ENCODE results near the gene ESAM.
A peak's percentile ranks its signal among the peaks of the same experiment; 100 is the strongest.

Gene ESAM, protein sequence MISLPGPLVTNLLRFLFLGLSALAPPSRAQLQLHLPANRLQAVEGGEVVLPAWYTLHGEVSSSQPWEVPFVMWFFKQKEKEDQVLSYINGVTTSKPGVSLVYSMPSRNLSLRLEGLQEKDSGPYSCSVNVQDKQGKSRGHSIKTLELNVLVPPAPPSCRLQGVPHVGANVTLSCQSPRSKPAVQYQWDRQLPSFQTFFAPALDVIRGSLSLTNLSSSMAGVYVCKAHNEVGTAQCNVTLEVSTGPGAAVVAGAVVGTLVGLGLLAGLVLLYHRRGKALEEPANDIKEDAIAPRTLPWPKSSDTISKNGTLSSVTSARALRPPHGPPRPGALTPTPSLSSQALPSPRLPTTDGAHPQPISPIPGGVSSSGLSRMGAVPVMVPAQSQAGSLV

DNA sequence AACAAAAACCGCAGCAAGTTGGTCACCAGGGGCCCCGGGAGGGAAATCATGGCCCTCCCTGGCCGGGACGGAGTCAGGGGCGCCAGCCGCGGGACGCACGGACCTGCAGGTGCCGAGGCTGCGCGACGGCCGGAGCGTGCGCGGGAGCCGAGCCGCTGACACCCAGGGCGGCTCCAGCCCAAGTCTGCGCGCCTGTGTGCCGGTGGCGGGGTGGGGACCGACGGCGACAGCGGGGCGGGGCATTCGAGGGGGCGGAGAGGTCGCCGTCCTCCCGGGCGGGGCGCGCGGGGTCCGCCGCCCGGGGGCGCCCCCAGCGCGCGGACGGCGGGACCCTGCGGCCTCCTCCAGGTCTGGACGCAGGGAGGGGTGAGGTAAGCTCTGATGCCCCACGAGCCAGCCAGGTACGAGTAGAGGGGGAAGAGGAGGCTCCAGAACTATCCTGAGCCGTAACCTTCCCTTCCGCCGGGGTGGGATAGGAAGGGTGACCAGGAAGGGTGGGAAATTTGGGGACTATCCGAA is at the start of gene ESAM:
Gene ESAM (minus strand): TSS at position 186 of the 519 bp plus-strand sequence. CDS start 136 bp downstream, at position 50.
- no peaks in the 10 kb centered on the region for H3K9me2 ChIP-seq (replicated peaks; ENCODE audit: insufficient read depth, low read length)
- H3K79me2 ChIP-seq (ENCODE audit: low read length), result peaks cover 32% of the 10 kb centered on the region
- peak; percentile 81 for DNase-seq
- H3K4me3 ChIP-seq (ENCODE audit: low read length), result peak within 1 kb of the TSS; percentile 89
- no peaks in the 10 kb centered on the region for H4K20me1 ChIP-seq (ENCODE audit: insufficient read depth, low read length)
- H3K4me1 ChIP-seq (ENCODE audit: low read length), result peaks cover 22% of the 10 kb centered on the region
- TF ChIP-seq EZH2phosphoT487 (IDR thresholded peaks at IDR 0.05; ENCODE audit: low read length), result no peak
- H3K4me2 ChIP-seq (ENCODE audit: low read depth, low read length), result peak within 1 kb of the TSS; percentile 90
- H2AFZ ChIP-seq (ENCODE audit: low read length), result peak within 1 kb of the TSS; percentile 93
- H3F3A ChIP-seq (ENCODE audit: insufficient read depth, low read length), result peaks cover 25% of the 10 kb centered on the region
- H3K9me3 ChIP-seq (replicated peaks; ENCODE audit: insufficient read depth, low read length), result no peaks in the 10 kb centered on the region
- peak within 1 kb of the TSS; percentile 77; the same call in 1 of the 2 replicates for H3K27ac ChIP-seq (ENCODE audit: low read length)
- H3K27me3 ChIP-seq (replicated peaks; ENCODE audit: insufficient read depth, low read length), result no peaks in the 10 kb centered on the region
- peak within 1 kb of the TSS; percentile 72; the same call in 1 of the 2 replicates for H3K9ac ChIP-seq (ENCODE audit: low read length)
- no peaks in the 10 kb centered on the region for H3K36me3 ChIP-seq (replicated peaks; ENCODE audit: insufficient read depth, low read length)

DNA sequence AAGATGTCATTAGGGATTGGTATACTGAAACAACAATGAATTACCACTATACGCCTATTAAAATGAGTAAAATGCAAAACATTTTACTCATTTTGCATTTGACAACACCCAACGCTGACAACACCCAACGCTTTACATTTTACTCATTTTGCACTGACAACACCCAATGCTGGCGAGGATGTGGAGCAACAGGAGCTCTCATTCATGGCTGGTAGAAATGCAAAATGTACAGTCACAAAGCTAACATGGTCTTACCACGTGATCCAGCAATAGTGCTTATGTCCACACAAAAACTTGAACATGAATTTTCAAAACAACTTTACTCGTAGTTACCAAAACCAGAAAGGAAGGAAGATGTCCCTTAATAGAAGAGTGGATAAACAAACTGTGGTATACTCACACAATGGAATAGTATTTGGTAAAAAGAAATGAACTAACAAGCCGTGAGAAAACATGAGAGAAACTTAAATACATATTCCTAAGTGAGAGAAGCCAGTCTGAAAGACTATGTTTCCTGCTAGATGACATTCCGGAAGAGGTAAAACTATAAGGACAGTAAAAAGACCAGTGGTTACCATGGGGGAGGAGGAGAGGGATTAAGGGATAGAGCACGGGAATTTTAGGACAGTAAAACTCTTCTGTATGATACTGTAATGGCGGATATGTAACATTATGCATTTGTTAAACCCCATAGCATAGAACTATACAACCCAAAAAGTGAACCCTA is 49.5 kb upstream of the ESAM start:
- no peak for DNase-seq
- Histone ChIP-seq H3K4me2 (ENCODE audit: low read depth, low read length) (no peak overlapping the region), H3K4me3 (ENCODE audit: low read length) (no peak overlapping the region), H3K9ac (ENCODE audit: low read length) (no peak overlapping the region), H2AFZ (ENCODE audit: low read length) (no peak overlapping the region), H3K27me3 (replicated peaks; ENCODE audit: insufficient read depth, low read length) (no peaks in the 10 kb centered on the region), H3F3A (ENCODE audit: insufficient read depth, low read length) (no peaks in the 10 kb centered on the region), H3K4me1 (ENCODE audit: low read length) (no peaks in the 10 kb centered on the region), H3K9me3 (replicated peaks; ENCODE audit: insufficient read depth, low read length) (no peaks in the 10 kb centered on the region), H3K27ac (ENCODE audit: low read length) (no peak overlapping the region), H4K20me1 (ENCODE audit: insufficient read depth, low read length) (no peaks in the 10 kb centered on the region), H3K9me2 (replicated peaks; ENCODE audit: insufficient read depth, low read length) (no peaks in the 10 kb centered on the region), H3K79me2 (ENCODE audit: low read length) (no peaks in the 10 kb centered on the region), H3K36me3 (replicated peaks; ENCODE audit: insufficient read depth, low read length) (no peaks in the 10 kb centered on the region)
- TF ChIP-seq EZH2phosphoT487 (IDR thresholded peaks at IDR 0.05; ENCODE audit: low read length) (no peak), EZH2 (optimal IDR thresholded peaks at IDR 0.05; ENCODE audit: low read depth, low read length) (no peak)
- TF ChIP-seq, protein P1, sequence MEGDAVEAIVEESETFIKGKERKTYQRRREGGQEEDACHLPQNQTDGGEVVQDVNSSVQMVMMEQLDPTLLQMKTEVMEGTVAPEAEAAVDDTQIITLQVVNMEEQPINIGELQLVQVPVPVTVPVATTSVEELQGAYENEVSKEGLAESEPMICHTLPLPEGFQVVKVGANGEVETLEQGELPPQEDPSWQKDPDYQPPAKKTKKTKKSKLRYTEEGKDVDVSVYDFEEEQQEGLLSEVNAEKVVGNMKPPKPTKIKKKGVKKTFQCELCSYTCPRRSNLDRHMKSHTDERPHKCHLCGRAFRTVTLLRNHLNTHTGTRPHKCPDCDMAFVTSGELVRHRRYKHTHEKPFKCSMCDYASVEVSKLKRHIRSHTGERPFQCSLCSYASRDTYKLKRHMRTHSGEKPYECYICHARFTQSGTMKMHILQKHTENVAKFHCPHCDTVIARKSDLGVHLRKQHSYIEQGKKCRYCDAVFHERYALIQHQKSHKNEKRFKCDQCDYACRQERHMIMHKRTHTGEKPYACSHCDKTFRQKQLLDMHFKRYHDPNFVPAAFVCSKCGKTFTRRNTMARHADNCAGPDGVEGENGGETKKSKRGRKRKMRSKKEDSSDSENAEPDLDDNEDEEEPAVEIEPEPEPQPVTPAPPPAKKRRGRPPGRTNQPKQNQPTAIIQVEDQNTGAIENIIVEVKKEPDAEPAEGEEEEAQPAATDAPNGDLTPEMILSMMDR (IDR thresholded peaks at IDR 0.05; ENCODE audit: low read length), result no peak

DNA sequence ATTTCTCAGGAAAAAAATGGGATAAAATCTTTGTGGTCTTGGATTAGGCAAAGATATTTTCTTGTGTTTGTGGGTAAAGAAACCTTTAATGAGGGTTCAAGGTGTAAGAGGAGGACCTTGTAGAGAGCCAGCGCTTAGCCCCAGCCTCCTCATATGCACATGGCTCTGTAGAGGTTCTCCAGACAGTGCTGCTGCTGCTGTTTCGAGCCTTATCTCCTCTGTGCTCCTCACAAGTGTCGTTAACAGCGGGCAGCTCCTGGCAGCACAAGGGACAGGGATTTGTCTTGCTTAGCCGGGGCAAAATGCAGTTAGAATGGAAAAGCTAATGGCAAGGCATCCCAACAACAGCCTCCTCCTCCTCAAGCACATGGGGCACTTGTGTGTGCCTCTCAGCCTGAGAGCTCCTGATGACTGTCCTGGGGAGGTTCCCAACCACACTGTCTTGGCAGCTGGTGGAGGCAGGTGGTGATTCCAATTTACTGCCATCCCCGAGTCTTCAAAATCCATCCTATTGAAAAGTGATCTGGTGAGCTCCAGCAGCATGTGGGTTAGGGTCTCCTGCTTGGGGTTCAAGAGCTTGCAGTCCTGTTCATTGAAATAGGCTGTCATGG is 45.7 kb upstream of the ESAM start:
- no peaks in the 10 kb centered on the region for H3K9me2 ChIP-seq (replicated peaks; ENCODE audit: insufficient read depth, low read length)
- H3K4me1 ChIP-seq (ENCODE audit: low read length), result no peaks in the 10 kb centered on the region
- H3K4me3 ChIP-seq (ENCODE audit: low read length), result no peak overlapping the region
- no peak overlapping the region for H3K4me2 ChIP-seq (ENCODE audit: low read depth, low read length)
- H2AFZ ChIP-seq (ENCODE audit: low read length), result no peak overlapping the region
- no peaks in the 10 kb centered on the region for H3K27me3 ChIP-seq (replicated peaks; ENCODE audit: insufficient read depth, low read length)
- H3K36me3 ChIP-seq (replicated peaks; ENCODE audit: insufficient read depth, low read length), result no peaks in the 10 kb centered on the region
- DNase-seq, result no peak
- no peaks in the 10 kb centered on the region for H3F3A ChIP-seq (ENCODE audit: insufficient read depth, low read length)
- TF ChIP-seq EZH2 (optimal IDR thresholded peaks at IDR 0.05; ENCODE audit: low read depth, low read length), result no peak
- TF ChIP-seq EZH2phosphoT487 (IDR thresholded peaks at IDR 0.05; ENCODE audit: low read length), result no peak
- TF ChIP-seq, protein P1 (IDR thresholded peaks at IDR 0.05; ENCODE audit: low read length), result no peak
- no peaks in the 10 kb centered on the region for H3K79me2 ChIP-seq (ENCODE audit: low read length)
- H3K27ac ChIP-seq (ENCODE audit: low read length), result no peak overlapping the region
- no peak overlapping the region for H3K9ac ChIP-seq (ENCODE audit: low read length)
- H4K20me1 ChIP-seq (ENCODE audit: insufficient read depth, low read length), result no peaks in the 10 kb centered on the region
- H3K9me3 ChIP-seq (replicated peaks; ENCODE audit: insufficient read depth, low read length), result no peaks in the 10 kb centered on the region

All from MM.1S (cell line).